ENCODE data around the gene NPTN. TPM values are rescaled to one million over a fixed set of nuclear protein-coding genes. Genes with fewer than 3 reads are reported as not detected.

Gene NPTN
- total RNA-seq, 1 experiment from 2014 or later, result 151 TPM

- H3K4me3 ChIP-seq (ENCODE audit: low read depth in 2 of 2, low read length in 2 of 2), result no peak overlapping the region
- ATAC-seq, result no peak; the same call in 1 of the 2 replicates
- intact Hi-C loops (cut with micrococcal nuclease; ENCODE audit: unreplicated experiment) (no loop called here), in situ Hi-C loops (cut with HindIII; ENCODE audit: low pct_unique_long_range_greater_than_20kb, low sequenced_read_pairs) (no loop called here)
- ChIA-PET POLR2A (no interaction called here), CTCF (no interaction called here)
- TF ChIP-seq POLR2AphosphoS5 (IDR thresholded peaks at IDR 0.05; ENCODE audit: low read depth, low read length) (no peak), CTCF (IDR thresholded peaks at IDR 0.05) (no peak), SIN3A (IDR thresholded peaks at IDR 0.05; ENCODE audit: borderline replicate concordance, insufficient read depth, low read depth, low read length) (no peak), TCF7L2 (IDR thresholded peaks at IDR 0.05; ENCODE audit: low read depth, low read length) (no peak)
- TF ChIP-seq, protein P1, sequence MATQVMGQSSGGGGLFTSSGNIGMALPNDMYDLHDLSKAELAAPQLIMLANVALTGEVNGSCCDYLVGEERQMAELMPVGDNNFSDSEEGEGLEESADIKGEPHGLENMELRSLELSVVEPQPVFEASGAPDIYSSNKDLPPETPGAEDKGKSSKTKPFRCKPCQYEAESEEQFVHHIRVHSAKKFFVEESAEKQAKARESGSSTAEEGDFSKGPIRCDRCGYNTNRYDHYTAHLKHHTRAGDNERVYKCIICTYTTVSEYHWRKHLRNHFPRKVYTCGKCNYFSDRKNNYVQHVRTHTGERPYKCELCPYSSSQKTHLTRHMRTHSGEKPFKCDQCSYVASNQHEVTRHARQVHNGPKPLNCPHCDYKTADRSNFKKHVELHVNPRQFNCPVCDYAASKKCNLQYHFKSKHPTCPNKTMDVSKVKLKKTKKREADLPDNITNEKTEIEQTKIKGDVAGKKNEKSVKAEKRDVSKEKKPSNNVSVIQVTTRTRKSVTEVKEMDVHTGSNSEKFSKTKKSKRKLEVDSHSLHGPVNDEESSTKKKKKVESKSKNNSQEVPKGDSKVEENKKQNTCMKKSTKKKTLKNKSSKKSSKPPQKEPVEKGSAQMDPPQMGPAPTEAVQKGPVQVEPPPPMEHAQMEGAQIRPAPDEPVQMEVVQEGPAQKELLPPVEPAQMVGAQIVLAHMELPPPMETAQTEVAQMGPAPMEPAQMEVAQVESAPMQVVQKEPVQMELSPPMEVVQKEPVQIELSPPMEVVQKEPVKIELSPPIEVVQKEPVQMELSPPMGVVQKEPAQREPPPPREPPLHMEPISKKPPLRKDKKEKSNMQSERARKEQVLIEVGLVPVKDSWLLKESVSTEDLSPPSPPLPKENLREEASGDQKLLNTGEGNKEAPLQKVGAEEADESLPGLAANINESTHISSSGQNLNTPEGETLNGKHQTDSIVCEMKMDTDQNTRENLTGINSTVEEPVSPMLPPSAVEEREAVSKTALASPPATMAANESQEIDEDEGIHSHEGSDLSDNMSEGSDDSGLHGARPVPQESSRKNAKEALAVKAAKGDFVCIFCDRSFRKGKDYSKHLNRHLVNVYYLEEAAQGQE (IDR thresholded peaks at IDR 0.05; ENCODE audit: insufficient read depth in 1 of 2, low read depth in 2 of 2, low read length in 1 of 2), result no peak
- no peaks in the 10 kb centered on the region for H3K36me3 ChIP-seq (ENCODE audit: control insufficient read depth, insufficient read depth, low read length)
- no peaks in the 10 kb centered on the region for H3K27me3 ChIP-seq (ENCODE audit: control insufficient read depth, insufficient read depth, low read length)
- no peak overlapping the region for H3K27ac ChIP-seq (ENCODE audit: low read length)
- BruUV-seq (replicated peaks), result no TSS peak
- no peaks in the 10 kb centered on the region for H3K9me3 ChIP-seq (ENCODE audit: control insufficient read depth, insufficient read depth, low read depth, low read length)
- H3K4me1 ChIP-seq (ENCODE audit: control insufficient read depth, insufficient read depth, low read length), result peaks cover 27% of the 10 kb centered on the region
- peak; percentile 60 for DNase-seq (ENCODE audit: low read depth, low spot score)
Observed at GRCh38 chr15:73599934-73600333, 33.3 kb downstream of the NPTN start.

GRCh38 chr15:73598530-73599160, 34.5 kb downstream of the NPTN start:
- ATAC-seq, result no peak

More at GRCh38 chr15:73598530-73599160, 34.5 kb downstream of the NPTN start:
- DNase-seq (ENCODE audit: low read depth, low spot score), result no peak
- TF ChIP-seq SIN3A (IDR thresholded peaks at IDR 0.05; ENCODE audit: borderline replicate concordance, insufficient read depth, low read depth, low read length) (no peak), TCF7L2 (IDR thresholded peaks at IDR 0.05; ENCODE audit: low read depth, low read length) (no peak), CTCF (IDR thresholded peaks at IDR 0.05) (no peak), POLR2AphosphoS5 (IDR thresholded peaks at IDR 0.05; ENCODE audit: low read depth, low read length) (no peak)
- TF ChIP-seq, protein P1 (IDR thresholded peaks at IDR 0.05; ENCODE audit: insufficient read depth in 1 of 2, low read depth in 2 of 2, low read length in 1 of 2), result no peak
- POLR2A ChIA-PET, result no interaction called here
- Histone ChIP-seq H3K9me3 (ENCODE audit: control insufficient read depth, insufficient read depth, low read depth, low read length) (no peaks in the 10 kb centered on the region), H3K4me1 (ENCODE audit: control insufficient read depth, insufficient read depth, low read length) (peaks cover 27% of the 10 kb centered on the region), H3K27me3 (ENCODE audit: control insufficient read depth, insufficient read depth, low read length) (no peaks in the 10 kb centered on the region), H3K27ac (ENCODE audit: low read length) (no peak overlapping the region), H3K4me3 (ENCODE audit: low read depth in 2 of 2, low read length in 2 of 2) (no peak overlapping the region), H3K36me3 (ENCODE audit: control insufficient read depth, insufficient read depth, low read length) (no peaks in the 10 kb centered on the region)
- BruUV-seq (replicated peaks), result no TSS peak
- in situ Hi-C loops (cut with HindIII; ENCODE audit: low pct_unique_long_range_greater_than_20kb, low sequenced_read_pairs) (no loop called here), intact Hi-C loops (cut with micrococcal nuclease; ENCODE audit: unreplicated experiment) (no loop called here)
- CTCF ChIA-PET, result no interaction called here
